HCT116 (cell line): ENCODE data around the gene HNRNPAB. TPM values are rescaled to one million over a fixed set of nuclear protein-coding genes. Genes with fewer than 3 reads are reported as not detected.

Source experiments
- ATAC-seq: fragments of 200-7000 bp; cut with Tn5 transposase; 2 replicates; pipeline ENCODE4 v1.9.1; 2020; ENCODE audit warnings: mild to moderate bottlenecking, moderate library complexity
- BruUV-seq: library from RNA; stranded (reverse); fragments of 400-500 nt; replicated peaks from 2 replicates; lab custom pipeline; 2021; lab: Mats Ljungman, UMichigan
- CTCF ChIA-PET: fragments of 300-600 bp; sonication (Branson Sonifier 250); formaldehyde crosslinking; loops from one replicate; lab custom pipeline; 2021; ENCODE audit warnings: antibody characterized with exemption; lab: Charles Lee
- POLR2A ChIA-PET: fragments of 300-600, 350-600 bp; sonication (Branson Sonifier 250); formaldehyde crosslinking; loops from one replicate; lab custom pipeline; 2021; ENCODE audit warnings: antibody characterized with exemption; lab: Charles Lee
- RAD21 ChIA-PET, 2 experiments: fragments of 300-600 bp; sonication (Branson Sonifier 250); formaldehyde crosslinking; loops; one replicate each; lab custom pipeline; 2023; ENCODE audit warnings: low total read pairs in 2 of 2; ENCODE audit not compliant: uncharacterized antibody in 2 of 2, unreplicated experiment in 2 of 2, low non-redundant PET in 1 of 2; lab: Charles Lee
- DNase-seq: peaks from one replicate; pipeline ENCODE4 v3.0.0-alpha.2; 2010; ENCODE audit warnings: low read depth, low spot score
- H2AFZ ChIP-seq: fragments of 200-600 bp; shearing (Covaris generic), sonication (generic); 2 replicates; pipeline ENCODE4 v1.6.1; 2017; ENCODE audit warnings: low read depth, mixed run types, mixed read lengths, antibody characterized with exemption, low read length; ENCODE audit not compliant: poor library complexity, severe bottlenecking
- H3K27ac ChIP-seq: 2 replicates; pipeline ENCODE4 v1.5.1; 2012; ENCODE audit warnings: low read depth, low read length
- H3K27me3 ChIP-seq: fragments of 200-600 bp; sonication (generic); 2 replicates; pipeline ENCODE4 v1.6.1; 2016; ENCODE audit warnings: mixed run types, low read length, mixed read lengths; ENCODE audit not compliant: insufficient read depth
- H3K36me3 ChIP-seq, 2 experiments: fragments of 200-500 bp in 1 of 2; fragments of 200-600 bp in 1 of 2; sonication (Bioruptor generic) in 1 of 2; sonication (generic) in 1 of 2; 2 replicates each; pipeline versions ENCODE4 v1.5.1 to v1.6.1; 2014 to 2016; ENCODE audit warnings: low read length in 2 of 2, inconsistent platforms in 1 of 2, mixed read lengths in 1 of 2, mixed run types in 1 of 2; ENCODE audit not compliant: insufficient read depth in 2 of 2, control insufficient read depth in 1 of 2
- H3K4me1 ChIP-seq, 2 experiments: fragments of 200-600 bp in 1 of 2; sonication (generic) in 1 of 2; 2 replicates each; pipeline versions ENCODE4 v1.5.1 to v1.6.1; 2012 to 2017; ENCODE audit warnings: low read length in 2 of 2, inconsistent platforms in 1 of 2, mild to moderate bottlenecking in 1 of 2, mixed read lengths in 1 of 2, mixed run types in 1 of 2, moderate library complexity in 1 of 2; ENCODE audit not compliant: insufficient read depth in 2 of 2, control insufficient read depth in 1 of 2
- H3K4me2 ChIP-seq: fragments of 200-600 bp; sonication (generic); 2 replicates; pipeline ENCODE4 v1.6.1; 2017; ENCODE audit warnings: mixed run types, low read length, mixed read lengths
- H3K4me3 ChIP-seq, 2 experiments: fragments of 200-600 bp in 1 of 2; sonication (generic) in 1 of 2; replicated peaks in 1 of 2; 2 replicates each; pipeline ENCODE4 v1.5.1; 2011 to 2016; ENCODE audit warnings: low read length in 2 of 2, control low read depth in 1 of 2, low read depth in 1 of 2, mild to moderate bottlenecking in 1 of 2, mixed read lengths in 1 of 2, mixed run types in 1 of 2
- H3K79me2 ChIP-seq: fragments of 200-600 bp; sonication (generic); 2 replicates; pipeline ENCODE4 v1.6.1; 2017; ENCODE audit warnings: mild to moderate bottlenecking, mixed run types, low read length, moderate library complexity, mixed read lengths; ENCODE audit not compliant: insufficient read depth
- H3K9ac ChIP-seq: fragments of 200-600 bp; sonication (generic); 2 replicates; pipeline ENCODE4 v1.6.1; 2016; ENCODE audit warnings: low read length, mixed read lengths
- H3K9me2 ChIP-seq: fragments of 200-600 bp; sonication (generic), shearing (Covaris generic); 2 replicates; pipeline ENCODE4 v1.6.1; 2017; ENCODE audit warnings: mixed run types, mild to moderate bottlenecking, moderate library complexity; ENCODE audit not compliant: insufficient read depth
- H3K9me3 ChIP-seq, 2 experiments: fragments of 200-500 bp in 1 of 2; fragments of 200-600 bp in 1 of 2; sonication (Bioruptor generic) in 1 of 2; sonication (generic) in 1 of 2; 2 replicates each; pipeline ENCODE4 v1.6.1; 2014 to 2017; ENCODE audit warnings: low read length in 2 of 2, mixed read lengths in 2 of 2, inconsistent platforms in 1 of 2, low read depth in 1 of 2, mild to moderate bottlenecking in 1 of 2, mixed run types in 1 of 2, moderate library complexity in 1 of 2; ENCODE audit not compliant: control insufficient read depth in 1 of 2, insufficient read depth in 1 of 2
- H4K20me1 ChIP-seq: fragments of 200-600 bp; sonication (generic), shearing (Covaris generic); 2 replicates; pipeline ENCODE4 v1.6.1; 2017; ENCODE audit warnings: mixed run types, mild to moderate bottlenecking, moderate library complexity; ENCODE audit not compliant: insufficient read depth
- CBX3 ChIP-seq: IDR thresholded peaks from 2 replicates; pipeline ENCODE4 v1.6.1; 2012; ENCODE audit warnings: low read depth
- CEBPB ChIP-seq: IDR thresholded peaks from 2 replicates; pipeline ENCODE4 v1.6.1; 2012; ENCODE audit warnings: low read depth
- ELF1 ChIP-seq: IDR thresholded peaks from 2 replicates; pipeline ENCODE4 v1.6.1; 2012; ENCODE audit warnings: low read depth, borderline replicate concordance
- EZH2phosphoT487 ChIP-seq: fragments of 200-600 bp; IDR thresholded peaks from 2 replicates; pipeline ENCODE4 v1.6.1; 2018; ENCODE audit warnings: antibody characterized with exemption, borderline replicate concordance
- JUND ChIP-seq: IDR thresholded peaks from 2 replicates; pipeline ENCODE4 v1.6.1; 2012
- MAX ChIP-seq: IDR thresholded peaks from 2 replicates; pipeline ENCODE4 v1.6.1; 2012
- POLR2AphosphoS5 ChIP-seq: IDR thresholded peaks from 2 replicates; pipeline ENCODE4 v1.6.1; 2011; ENCODE audit warnings: mild to moderate bottlenecking, low read depth, low read length, moderate library complexity
- RAD21 ChIP-seq: IDR thresholded peaks from 2 replicates; pipeline ENCODE4 v1.6.1; 2012; ENCODE audit warnings: low read depth, mild to moderate bottlenecking
- REST ChIP-seq: IDR thresholded peaks from 2 replicates; pipeline ENCODE4 v1.6.1; 2012; ENCODE audit warnings: low read depth
- SIN3A ChIP-seq: IDR thresholded peaks from 2 replicates; pipeline ENCODE4 v1.6.1; 2012; ENCODE audit warnings: low read depth
- ZBTB33 ChIP-seq: IDR thresholded peaks from 2 replicates; pipeline ENCODE4 v1.6.1; 2011; ENCODE audit warnings: mild to moderate bottlenecking, low read length, moderate library complexity; ENCODE audit not compliant: insufficient replicate concordance; ENCODE audit errors: extremely low read depth
- intact Hi-C: fragments of 100-400 bp; cut with micrococcal nuclease; formaldehyde crosslinking; loops from 2 replicates; pipeline ENCODE4 v1.10.0; 2022
- total RNA-seq: library from RNA; stranded (reverse); gene quantifications from one replicate; pipeline ENCODE4 v1.2.1, GENCODE V29; 2021; ENCODE audit not compliant: unreplicated experiment
- TF ChIP-seq, protein P1 (sequence below): IDR thresholded peaks from 2 replicates; pipeline ENCODE4 v1.6.1; 2012

The HNRNPAB gene
- total RNA-seq, 1 experiment from 2014 or later, result 273 TPM

GRCh38 chr5:178205749-178206047 is 1.4 kb downstream of the HNRNPAB start:
- no peaks in the 10 kb centered on the region for H3K9me2 ChIP-seq
- H4K20me1 ChIP-seq, result peaks cover 51% of the 10 kb centered on the region
- H3K79me2 ChIP-seq, result peaks cover 70% of the 10 kb centered on the region
- H3K4me1 ChIP-seq, result peaks cover 18 to 51% of the 10 kb centered on the region in 2 experiments
- no peaks in the 10 kb centered on the region for H3K9me3 ChIP-seq
- DNase-seq (no peak), ATAC-seq (no peak)
- H3K36me3 ChIP-seq, result peaks cover 39 to 54% of the 10 kb centered on the region in 2 experiments
- H3K9ac ChIP-seq, result peak overlapping the region; percentile 97
- intact Hi-C loops, result no loop called here
- ChIA-PET CTCF (interaction anchor here (2.4 kb wide), 1 partner anchor 9 kb away, joined by 6 read pairs; no protein-coding TSS in a partner anchor), POLR2A (interaction anchor here (0.6 kb wide), 1 partner anchor 885 kb away, joined by 4 read pairs; no protein-coding TSS in a partner anchor), RAD21 (no interaction called here)
- H3K4me3 ChIP-seq, result peak overlapping the region; percentile 82 to 88
- TF ChIP-seq SIN3A, result no peak
- TF ChIP-seq ELF1, result no peak
- TF ChIP-seq JUND, result no peak
- TF ChIP-seq POLR2AphosphoS5, result no peak; the same call in 1 of the 2 replicates
- TF ChIP-seq CEBPB, result no peak
- no peak for TF ChIP-seq MAX
- TF ChIP-seq RAD21, result no peak
- TF ChIP-seq, protein P1, sequence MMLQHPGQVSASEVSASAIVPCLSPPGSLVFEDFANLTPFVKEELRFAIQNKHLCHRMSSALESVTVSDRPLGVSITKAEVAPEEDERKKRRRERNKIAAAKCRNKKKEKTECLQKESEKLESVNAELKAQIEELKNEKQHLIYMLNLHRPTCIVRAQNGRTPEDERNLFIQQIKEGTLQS, result no peak
- TF ChIP-seq CBX3, result no peak
- no peak for TF ChIP-seq ZBTB33
- TF ChIP-seq EZH2phosphoT487, result no peak
- no peak for TF ChIP-seq REST
- H3K27ac ChIP-seq, result peak overlapping the region; percentile 97
- no peaks in the 10 kb centered on the region for H3K27me3 ChIP-seq
- H3K4me2 ChIP-seq, result peak overlapping the region; percentile 94
- BruUV-seq, result no TSS peak
- H2AFZ ChIP-seq, result no peak overlapping the region
